DOHH2 (cell line): Measurements from ENCODE around the gene CPSF4L.
"Not testable (repeated sequence)": the region's sequence is repeated elsewhere in the genome, so short reads cannot be mapped to it uniquely, and the experiment has no call there.

Experiments used
- H3F3A ChIP-seq: fragments of 200-600 bp; sonication (generic), shearing (Covaris generic); 2 replicates; pipeline ENCODE4 v1.6.0; 2016; ENCODE audit warnings: antibody characterized with exemption, mild to moderate bottlenecking; ENCODE audit not compliant: control insufficient read depth, insufficient read depth
- H3K27ac ChIP-seq: fragments of 200-600 bp; sonication (generic); 2 replicates; pipeline ENCODE4 v1.5.1; 2014; ENCODE audit warnings: low read depth, mild to moderate bottlenecking, low read length, moderate library complexity
- H3K27me3 ChIP-seq: fragments of 200-600 bp; sonication (generic); 2 replicates; pipeline ENCODE4 v1.6.1; 2014; ENCODE audit warnings: mild to moderate bottlenecking, low read length, mixed read lengths; ENCODE audit not compliant: control insufficient read depth
- H3K36me3 ChIP-seq: fragments of 200-600 bp; sonication (generic); 2 replicates; pipeline ENCODE4 v1.6.1; 2014; ENCODE audit warnings: mild to moderate bottlenecking, low read length, moderate library complexity, mixed read lengths; ENCODE audit not compliant: control insufficient read depth
- H3K4me1 ChIP-seq: fragments of 200-600 bp; sonication (generic); 2 replicates; pipeline ENCODE4 v1.6.1; 2014; ENCODE audit warnings: mild to moderate bottlenecking, low read length, mixed read lengths; ENCODE audit not compliant: control insufficient read depth
- H3K4me2 ChIP-seq: fragments of 200-600 bp; sonication (generic); 2 replicates; pipeline ENCODE4 v1.6.0; 2014; ENCODE audit warnings: mild to moderate bottlenecking, low read length, moderate library complexity
- H3K4me3 ChIP-seq: fragments of 200-600 bp; sonication (generic); 2 replicates; pipeline ENCODE4 v1.5.1; 2014; ENCODE audit warnings: mild to moderate bottlenecking, low read length, mixed read lengths
- H3K79me2 ChIP-seq: fragments of 200-600 bp; sonication (generic); 2 replicates; pipeline ENCODE4 v1.6.1; 2014; ENCODE audit warnings: mild to moderate bottlenecking, low read length, mixed read lengths; ENCODE audit not compliant: control insufficient read depth
- H3K9me2 ChIP-seq: fragments of 200-600 bp; sonication (generic); replicated peaks from 2 replicates; pipeline ENCODE4 v1.6.1; 2014; ENCODE audit warnings: mild to moderate bottlenecking, low read length, mixed read lengths; ENCODE audit not compliant: control insufficient read depth
- H3K9me3 ChIP-seq: fragments of 200-600 bp; sonication (generic); 2 replicates; pipeline ENCODE4 v1.6.1; 2014; ENCODE audit warnings: antibody characterized with exemption, low read length, mixed read lengths; ENCODE audit not compliant: control insufficient read depth, insufficient read depth
- H4K20me1 ChIP-seq: fragments of 200-600 bp; sonication (generic); 2 replicates; pipeline ENCODE4 v1.6.0; 2014; ENCODE audit warnings: low read depth, mild to moderate bottlenecking, antibody characterized with exemption, low read length, moderate library complexity; ENCODE audit not compliant: control insufficient read depth, insufficient read depth
- CTCF ChIP-seq: fragments of 200-600 bp; sonication (generic); IDR thresholded peaks from one replicate; pipeline ENCODE4 v1.5.1; 2014; ENCODE audit warnings: antibody characterized with exemption, mild to moderate bottlenecking, low read depth, low read length; ENCODE audit not compliant: poor library complexity, severe bottlenecking
- EZH2phosphoT487 ChIP-seq: fragments of 200-600 bp; sonication (generic); IDR thresholded peaks from 2 replicates; pipeline ENCODE4 v1.6.1; 2017; ENCODE audit warnings: borderline replicate concordance, mild to moderate bottlenecking, antibody characterized with exemption, low read length, moderate library complexity, mixed read lengths

The CPSF4L gene

GRCh38 chr17:73261617-73261951 is at the start of gene CPSF4L:
CPSF4L (minus strand) TSS chr17:73261880; CDS start chr17:73261818, 62 bp downstream.
- Histone ChIP-seq H3K27ac (no peak within 1 kb of the TSS), H3K27me3 (no peaks in the 10 kb centered on the region)

GRCh38 chr17:73311428-73311780 is 49.7 kb upstream of the CPSF4L start:
- Histone ChIP-seq H3K27me3 (peaks cover 41% of the 10 kb centered on the region), H3K36me3 (no peaks in the 10 kb centered on the region)
- peak; percentile 35; the same call in 1 of the 2 replicates for TF ChIP-seq EZH2phosphoT487
- no peak for TF ChIP-seq CTCF

More at GRCh38 chr17:73261617-73261951, at the start of gene CPSF4L:
- no peak within 1 kb of the TSS for H3K4me2 ChIP-seq
- H4K20me1 ChIP-seq: no peaks in the 10 kb centered on the region
- H3K4me3 ChIP-seq: no peak within 1 kb of the TSS
- no peaks in the 10 kb centered on the region for H3K79me2 ChIP-seq
- no peaks in the 10 kb centered on the region for H3K4me1 ChIP-seq
- H3K9me2 ChIP-seq: no peaks in the 10 kb centered on the region
- no peaks in the 10 kb centered on the region for H3K9me3 ChIP-seq
- H3K36me3 ChIP-seq: no peaks in the 10 kb centered on the region
- no peaks in the 10 kb centered on the region for H3F3A ChIP-seq
- TF ChIP-seq CTCF: no peak

GRCh38 chr17:73309727-73310596 is 48.3 kb upstream of the CPSF4L start:
- Histone ChIP-seq H3K79me2 (no peaks in the 10 kb centered on the region), H3K4me2 (peak overlapping the region; percentile 78)

More at GRCh38 chr17:73311428-73311780, 49.7 kb upstream of the CPSF4L start:
- Histone ChIP-seq H3K4me3 (peak overlapping the region; percentile 64), H3K79me2 (no peaks in the 10 kb centered on the region), H3K27ac (no peak overlapping the region), H3K4me1 (peaks cover 19% of the 10 kb centered on the region), H3K4me2 (peak overlapping the region; percentile 78), H3K9me3 (no peaks in the 10 kb centered on the region), H3F3A (no peaks in the 10 kb centered on the region), H4K20me1 (no peaks in the 10 kb centered on the region), H3K9me2 (no peaks in the 10 kb centered on the region)

GRCh38 chr17:73308959-73309358 is 47.3 kb upstream of the CPSF4L start:
- peaks cover 36% of the 10 kb centered on the region for H3K27me3 ChIP-seq
- not testable (repeated sequence) for H3K79me2 ChIP-seq, H3K9me2 ChIP-seq, H3K36me3 ChIP-seq, H3K4me2 ChIP-seq, H3K9me3 ChIP-seq, H3K4me3 ChIP-seq, H3F3A ChIP-seq, H4K20me1 ChIP-seq, H3K27ac ChIP-seq
- H3K4me1 ChIP-seq: peaks cover 19% of the 10 kb centered on the region

More at GRCh38 chr17:73309727-73310596, 48.3 kb upstream of the CPSF4L start:
- H3K9me2 ChIP-seq: no peaks in the 10 kb centered on the region
- H3K36me3 ChIP-seq: no peaks in the 10 kb centered on the region
- no peak overlapping the region for H3K27ac ChIP-seq
- H3K4me1 ChIP-seq: peaks cover 19% of the 10 kb centered on the region
- no peaks in the 10 kb centered on the region for H3K9me3 ChIP-seq
- H3K27me3 ChIP-seq: peaks cover 41% of the 10 kb centered on the region
- H3F3A ChIP-seq: no peaks in the 10 kb centered on the region
- TF ChIP-seq EZH2phosphoT487 (peak; percentile 25; the same call in 1 of the 2 replicates), CTCF (no peak)
- no peaks in the 10 kb centered on the region for H4K20me1 ChIP-seq
- H3K4me3 ChIP-seq: peak overlapping the region; percentile 64
